Stimulated activated CD4-positive, alpha-beta T cell treated with anti-CD3 and anti-CD28 coated beads, TNF-alpha, amount 100 ng/mL, for 1 hour (primary cell): Measurements from ENCODE around the gene FAM124A.

Experiments
- DNase-seq, 3 donors: peaks; one replicate each; pipeline ENCODE4 v3.0.0-alpha.2; 2020; ENCODE audit warnings: low read depth in 3 of 3, low spot score in 1 of 3

FAM124A gene

GRCh38 chr13:51240178-51240577 is 18.0 kb downstream of the FAM124A start:
- no peak for DNase-seq

- DNase-seq = no peak
Measured at GRCh38 chr13:51240958-51241357, 18.8 kb downstream of the FAM124A start.

- no peak for DNase-seq
Measured at GRCh38 chr13:51241720-51242119, 19.5 kb downstream of the FAM124A start.

- DNase-seq = no peak
Measured at GRCh38 chr13:51243227-51243626, 21.0 kb downstream of the FAM124A start.

GRCh38 chr13:51243832-51244231 is 21.6 kb downstream of the FAM124A start:
- no peak for DNase-seq

GRCh38 chr13:51244637-51245405 is 22.6 kb downstream of the FAM124A start:
- no peak for DNase-seq

- DNase-seq = no peak
Measured at GRCh38 chr13:51245583-51245982, 23.4 kb downstream of the FAM124A start.

GRCh38 chr13:51246025-51246417 is 23.8 kb downstream of the FAM124A start:
- DNase-seq = no peak

- no peak for DNase-seq
Measured at GRCh38 chr13:51246418-51247277, 24.4 kb downstream of the FAM124A start.

GRCh38 chr13:51249255-51249654 is 27.1 kb downstream of the FAM124A start:
- DNase-seq = no peak

- no peak for DNase-seq
Measured at GRCh38 chr13:51249770-51250741, 27.9 kb downstream of the FAM124A start.

GRCh38 chr13:51251480-51251879 is 29.3 kb downstream of the FAM124A start:
- DNase-seq = no peak

- DNase-seq = no peak
Measured at GRCh38 chr13:51252954-51253532, 30.8 kb downstream of the FAM124A start.

GRCh38 chr13:51255556-51255955 is 33.4 kb downstream of the FAM124A start:
- DNase-seq = no peak

GRCh38 chr13:51257187-51257586 is 35.0 kb downstream of the FAM124A start:
- DNase-seq = no peak

- no peak for DNase-seq
Measured at GRCh38 chr13:51258612-51259548, 36.7 kb downstream of the FAM124A start.

GRCh38 chr13:51260154-51260553 is 38.0 kb downstream of the FAM124A start:
- DNase-seq = no peak

- DNase-seq = no peak
Measured at GRCh38 chr13:51261610-51262249, 39.5 kb downstream of the FAM124A start.

GRCh38 chr13:51262501-51263211 is 40.5 kb downstream of the FAM124A start:
- DNase-seq = no peak
